ENCODE results near the gene ZNF804B.

GRCh38 chr7:88868456-88868855 lies 109.0 kb downstream of the ZNF804B start:
- TF ChIP-seq POLR2A (IDR thresholded peaks at IDR 0.05; ENCODE audit: low read length) = no peak
- no peak for TF ChIP-seq GATA1 (IDR thresholded peaks at IDR 0.05; ENCODE audit: low read depth, low read length)
